Umbilical cord (tissue), 2 donors: ENCODE measurements around the gene HCFC1. TPM values are rescaled to one million over a fixed set of nuclear protein-coding genes. Genes with fewer than 3 reads are reported as not detected.

Source experiments
- DNase-seq: peaks from one replicate; pipeline ENCODE4 v3.0.0-alpha.2; 2015; ENCODE audit warnings: low spot score
- total RNA-seq: library from RNA; depleted of rRNA; stranded (reverse); fragments of >200 nt; gene quantifications from one replicate; pipeline ENCODE4 v1.2.3, GENCODE V29; 2014; ENCODE audit warnings: low replicate concordance; ENCODE audit not compliant: insufficient read depth

HCFC1 gene
- total RNA-seq, 1 donor from 2014 or later, result 7.2 TPM

DNA sequence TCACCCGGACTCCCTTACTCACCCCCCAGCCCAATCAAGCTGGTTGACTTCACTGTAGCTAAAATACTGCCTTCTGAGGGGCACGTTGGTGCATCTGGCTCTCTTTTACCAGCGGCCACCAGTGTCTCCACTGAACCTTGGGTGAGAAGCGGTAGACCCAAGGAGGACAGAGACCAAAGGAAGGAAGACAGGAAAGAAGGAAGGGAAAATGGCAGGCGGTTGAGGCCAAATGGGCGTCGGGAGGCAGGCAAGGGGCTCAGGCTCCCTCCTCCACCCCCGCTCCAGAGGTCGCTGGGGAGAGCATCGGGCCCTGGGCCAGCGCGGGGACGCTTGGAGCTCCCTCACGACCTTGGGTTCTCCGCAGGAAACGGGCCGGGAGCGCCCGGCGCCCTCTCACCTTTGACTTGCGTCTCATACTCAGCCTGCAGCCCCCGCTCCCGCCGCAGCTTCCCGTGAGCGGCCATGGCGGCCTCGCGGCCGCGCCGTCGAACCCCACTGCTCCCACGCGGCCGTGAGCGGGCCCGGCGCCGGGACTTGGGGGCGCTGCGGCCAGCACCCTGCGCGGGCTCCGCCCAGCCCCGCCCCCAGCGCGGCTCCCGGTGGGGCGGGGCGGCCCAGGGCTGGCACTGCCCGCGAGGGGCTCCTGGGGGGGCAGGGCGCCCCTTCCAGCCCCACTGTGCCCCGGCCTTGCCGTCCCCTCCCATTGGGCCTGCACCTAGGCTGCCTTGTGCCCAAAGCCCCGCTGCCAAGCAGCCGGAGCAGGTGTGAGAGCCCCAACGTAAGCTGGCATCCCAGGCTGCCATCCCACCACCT lies 45.7 kb downstream of the HCFC1 start, which contains the start of gene ARHGAP4:
ARHGAP4 (minus strand) TSS at position 526 of the 813 bp plus-strand sequence; CDS start at position 464, 62 bp downstream.
- DNase-seq, result no peak

DNA sequence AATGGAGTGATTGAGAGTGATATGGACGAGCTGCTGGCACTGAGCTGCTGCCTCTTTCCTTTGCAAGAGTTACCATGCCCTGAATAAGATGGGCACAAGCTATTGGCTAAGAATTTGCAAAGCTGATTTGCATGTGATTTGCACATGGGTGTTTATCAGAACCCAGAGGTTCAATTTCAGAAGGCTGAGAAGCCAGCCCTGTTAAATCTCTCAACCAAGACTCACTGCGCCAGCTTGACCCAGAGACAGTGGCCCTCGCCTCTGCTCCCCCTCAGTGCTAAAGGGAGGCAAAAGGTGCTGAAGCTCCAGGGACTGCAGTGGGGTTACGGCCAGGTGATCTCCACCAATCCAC lies 46.3 kb downstream of the HCFC1 start:
- no peak for DNase-seq

DNA sequence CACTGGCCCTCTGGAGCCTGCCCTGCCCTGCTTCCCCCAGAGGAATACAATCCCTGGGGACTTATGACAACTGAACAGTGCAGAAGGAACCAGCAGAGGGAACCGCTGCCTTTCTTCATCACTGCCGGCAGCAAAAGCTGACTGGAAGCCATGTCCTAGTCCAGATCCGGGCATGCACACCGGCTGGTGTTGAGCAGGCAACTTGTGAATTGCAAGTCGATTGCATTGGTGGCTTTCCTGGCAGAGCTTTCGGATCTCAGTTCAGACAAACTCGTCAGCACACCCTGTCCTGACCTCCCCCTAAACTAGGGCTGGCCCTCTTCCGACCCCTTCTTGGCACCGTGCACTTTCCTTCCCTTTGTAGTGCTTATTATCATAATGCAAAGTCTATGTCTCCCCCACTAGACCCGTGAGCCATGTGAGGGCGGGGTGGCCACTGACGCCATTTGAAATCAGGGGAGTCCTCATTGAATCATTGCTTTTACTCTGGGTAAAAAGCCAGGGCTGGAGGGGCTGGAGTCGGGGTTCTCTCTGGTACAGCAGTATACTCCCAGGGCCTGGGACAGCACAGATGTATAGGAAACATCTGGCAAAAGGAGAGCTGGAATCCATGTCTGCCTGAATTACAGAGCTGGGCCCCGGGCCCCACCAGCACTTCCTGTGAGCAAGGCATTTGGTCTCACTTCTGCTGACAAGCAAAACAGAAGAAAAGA lies 47.3 kb downstream of the HCFC1 start:
- DNase-seq, result peak; percentile 42

DNA sequence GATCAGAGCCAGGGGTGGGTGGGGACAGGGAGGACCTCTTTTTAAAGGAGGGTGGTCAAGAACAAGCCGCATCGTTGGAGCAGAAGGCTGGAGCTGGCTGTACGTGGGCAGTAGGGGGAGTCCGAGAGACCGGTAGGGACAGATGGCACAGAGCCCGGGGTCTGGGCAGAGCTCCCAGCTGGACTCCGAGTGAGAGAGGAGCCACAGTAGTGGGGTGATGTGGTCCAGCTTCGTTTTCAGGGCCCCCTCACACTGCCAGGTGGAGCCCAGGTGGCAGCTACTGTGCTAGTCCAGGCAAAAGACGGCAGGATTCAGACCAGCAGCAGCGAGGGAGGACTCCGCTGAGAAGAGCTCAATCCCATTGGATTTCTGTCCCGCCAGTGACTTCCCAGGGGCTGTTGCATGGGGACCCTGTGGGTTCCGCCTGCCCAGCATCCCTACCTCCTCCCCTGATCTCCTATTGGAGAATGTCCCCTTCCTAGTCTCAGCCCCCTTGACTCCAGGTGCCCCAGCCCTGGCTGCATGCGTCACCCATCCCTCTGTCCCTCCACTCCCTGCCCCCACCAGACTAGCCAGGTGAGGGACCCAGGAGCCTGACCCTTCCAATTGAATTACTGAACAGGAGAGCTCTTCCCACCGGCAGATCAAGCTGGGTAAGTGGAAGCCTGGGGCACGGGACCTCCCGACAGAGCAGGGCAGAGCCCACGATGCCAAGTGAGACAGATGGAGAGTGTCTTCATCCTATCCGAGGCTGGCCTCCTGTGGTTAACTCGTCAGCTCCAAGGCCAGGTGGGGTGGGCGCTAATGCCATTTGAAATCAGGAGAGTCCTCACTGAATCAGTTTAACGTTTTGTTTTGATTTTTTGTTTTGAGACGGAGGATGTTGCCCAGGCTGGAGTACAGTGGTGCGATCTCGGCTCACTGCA lies 48.4 kb downstream of the HCFC1 start:
- no peak for DNase-seq

DNA sequence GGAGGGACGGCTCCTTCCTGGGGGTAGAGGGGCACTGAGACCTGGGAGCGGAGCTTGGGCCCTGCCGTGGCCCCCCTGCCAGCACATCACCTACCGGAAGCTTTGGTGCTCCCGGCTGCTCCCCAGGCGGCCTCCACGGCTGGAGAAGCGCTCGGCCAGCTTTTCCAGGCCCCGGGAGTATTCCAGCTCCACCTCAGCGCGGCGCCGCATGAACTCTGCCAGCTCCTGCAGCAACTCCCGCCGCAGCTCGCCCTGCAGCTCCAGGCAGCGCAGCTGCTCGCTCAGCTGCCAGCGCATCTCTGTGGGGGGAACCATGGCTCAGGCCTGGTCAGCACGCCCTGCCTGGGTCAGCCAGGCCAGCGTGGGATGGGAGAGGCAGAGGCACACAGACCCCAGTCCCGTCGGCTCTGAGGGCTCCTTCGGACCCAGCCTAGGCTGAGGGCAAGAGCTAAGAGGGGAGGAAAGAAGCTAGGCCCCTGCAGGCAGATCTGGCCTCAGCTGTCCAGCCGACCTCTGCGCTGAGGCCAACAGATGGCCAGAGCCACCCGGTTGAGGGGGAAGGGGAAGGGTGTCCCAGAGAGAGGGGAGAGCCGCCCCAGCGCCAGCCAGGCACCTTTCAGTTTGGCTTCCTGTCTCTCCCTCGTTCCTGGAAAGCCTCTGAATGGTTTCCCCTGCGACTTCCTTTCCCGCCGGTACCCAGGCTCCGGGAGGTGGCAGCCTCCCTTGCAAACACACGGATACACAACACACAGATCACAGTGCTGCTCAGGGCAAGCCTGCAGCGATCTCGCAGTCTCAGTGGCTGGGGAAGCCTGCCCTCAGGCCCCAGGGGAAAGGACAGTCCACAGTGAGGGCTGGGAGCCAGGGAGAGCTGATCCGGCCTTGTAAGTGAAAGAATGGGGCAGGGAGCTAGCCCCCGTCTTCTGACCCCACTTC lies 49.8 kb downstream of the HCFC1 start:
- no peak for DNase-seq

DNA sequence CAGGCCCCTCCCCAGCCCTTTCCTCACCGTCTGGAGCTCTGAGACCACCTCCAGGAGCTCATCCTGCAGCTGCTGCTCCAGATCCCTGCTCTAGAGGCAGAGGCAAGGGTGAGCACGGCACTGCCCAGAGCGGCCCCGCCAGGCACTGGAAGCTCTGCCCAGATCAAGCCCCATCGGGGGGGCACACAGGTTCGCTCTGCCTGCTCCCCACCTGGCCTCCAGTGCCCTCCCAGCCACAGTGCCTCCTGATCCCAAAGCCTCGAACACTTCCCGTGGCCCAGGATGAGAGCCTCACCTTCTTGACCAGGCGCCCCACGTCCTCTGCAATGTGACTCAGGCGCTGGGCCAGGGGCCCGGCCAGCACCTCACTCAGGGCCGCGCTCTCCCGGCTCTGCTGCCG lies 50.5 kb downstream of the HCFC1 start:
- no peak for DNase-seq

DNA sequence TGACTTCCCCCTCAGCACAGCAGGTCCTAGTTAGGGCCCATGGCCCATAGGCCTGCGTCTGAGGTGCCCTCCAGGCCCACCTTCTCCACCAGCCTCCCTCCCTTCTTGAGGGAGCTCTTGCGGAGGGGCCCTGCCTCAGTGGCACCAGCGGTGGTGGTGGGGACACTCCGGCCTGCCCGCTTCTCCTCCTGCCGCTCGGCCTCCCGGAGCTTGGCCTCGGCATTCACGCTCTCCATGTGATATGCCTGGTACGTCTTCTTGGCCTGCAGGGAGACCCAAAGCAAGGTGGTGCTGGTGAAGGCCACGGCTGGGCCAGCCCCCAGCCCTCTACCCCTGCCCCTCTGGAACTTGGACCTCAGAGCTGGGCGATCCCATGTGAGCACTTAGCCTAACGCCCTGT lies 51.1 kb downstream of the HCFC1 start:
- no peak for DNase-seq

DNA sequence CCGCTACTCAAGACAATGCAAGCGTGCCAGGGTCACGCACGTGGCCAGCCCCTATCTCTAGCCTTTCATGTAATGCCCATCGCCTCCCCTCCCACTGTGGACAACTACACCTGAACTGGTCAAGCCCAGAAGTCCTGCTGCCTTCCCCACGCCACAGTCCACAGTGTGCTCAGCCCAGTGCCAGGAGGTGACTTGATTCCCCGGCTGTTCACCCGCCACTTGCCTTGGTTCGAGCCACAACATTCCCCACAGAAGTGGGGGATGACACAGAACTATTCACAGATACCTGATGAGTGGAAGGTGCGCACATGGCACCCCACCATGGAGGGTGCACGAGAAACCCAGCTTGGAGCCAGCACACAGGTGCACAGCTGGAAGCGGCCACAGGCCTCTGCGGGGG lies 52.3 kb downstream of the HCFC1 start:
- no peak for DNase-seq

DNA sequence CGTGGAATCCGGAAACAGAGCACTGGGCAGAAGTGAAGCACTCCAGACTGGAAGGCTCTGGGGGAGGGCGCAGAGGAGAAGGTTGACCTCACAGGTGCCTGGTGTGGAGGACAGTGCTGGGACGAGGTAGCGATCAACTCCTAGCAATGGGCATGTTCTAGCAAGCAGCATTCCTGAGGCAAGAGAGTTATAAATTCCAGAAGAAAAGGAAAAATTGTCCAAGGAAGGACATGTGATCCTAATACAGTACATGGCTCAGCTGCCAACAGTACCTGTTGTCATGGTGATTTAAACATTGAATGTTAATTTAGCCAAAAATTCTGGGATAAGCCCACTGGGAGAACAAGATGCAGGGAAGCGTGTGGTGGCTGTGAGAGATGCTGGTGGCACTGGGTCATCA lies 53.7 kb downstream of the HCFC1 start:
- DNase-seq, result no peak

DNA sequence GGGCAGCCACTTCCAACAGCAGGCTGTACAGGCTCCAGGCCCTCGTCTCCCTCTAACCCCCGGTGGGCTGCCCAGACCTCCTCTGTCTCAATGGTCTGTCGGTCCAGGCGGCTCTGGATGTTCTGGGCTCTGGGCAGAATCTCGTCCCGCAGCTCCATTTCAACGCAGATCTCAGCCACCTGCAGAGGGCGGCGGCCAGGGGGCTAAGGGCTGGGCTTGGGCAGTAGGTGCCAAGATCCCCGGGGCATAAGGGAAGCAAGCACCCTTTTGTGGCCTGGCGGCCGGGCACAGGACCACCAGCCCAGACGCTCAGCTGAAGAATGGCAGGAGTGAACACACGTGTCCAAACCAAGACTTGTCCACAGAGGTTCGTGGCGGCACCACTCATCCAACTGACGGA lies 57.9 kb downstream of the HCFC1 start:
- no peak for DNase-seq

DNA sequence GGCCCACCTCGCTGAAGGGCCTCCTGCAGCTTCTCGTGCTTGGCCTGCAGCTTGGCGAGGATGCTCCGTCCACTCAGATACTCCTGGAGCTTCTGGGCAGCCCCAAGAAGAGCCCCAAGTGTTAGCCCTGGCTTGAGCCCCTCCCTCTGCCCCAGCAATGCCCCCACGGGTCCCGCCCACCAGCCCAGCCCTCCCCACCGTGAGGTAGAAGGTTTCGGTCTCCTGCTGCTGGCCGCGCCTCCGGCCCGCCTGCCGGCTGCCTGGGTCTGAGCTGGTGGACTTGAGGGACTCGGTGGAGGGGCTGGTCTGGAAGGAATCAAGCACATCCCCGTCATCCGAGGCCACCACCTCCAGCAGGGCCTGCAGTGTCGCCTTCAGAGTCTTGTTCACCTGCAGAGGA lies 58.4 kb downstream of the HCFC1 start:
- no peak for DNase-seq

DNA sequence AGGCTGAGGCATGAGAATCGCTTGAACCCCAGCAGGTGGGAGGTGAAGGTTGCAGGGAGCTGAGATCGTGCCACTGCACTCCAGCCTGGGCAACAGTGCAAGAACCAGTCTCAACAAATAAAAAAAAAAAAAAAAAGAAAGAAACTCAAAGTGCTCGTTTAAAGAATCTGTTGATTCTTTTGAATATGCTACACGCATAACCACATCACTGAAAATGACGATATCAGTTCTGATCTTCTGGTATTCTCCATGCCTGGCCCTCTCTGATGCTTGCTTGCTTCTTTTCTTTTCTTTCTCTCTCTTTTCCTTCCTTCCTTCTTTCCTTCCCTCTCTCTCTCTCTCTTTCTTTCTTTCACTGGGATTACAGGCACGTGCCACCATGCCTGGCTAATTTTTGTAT lies 59.8 kb downstream of the HCFC1 start:
- DNase-seq, result no peak

DNA sequence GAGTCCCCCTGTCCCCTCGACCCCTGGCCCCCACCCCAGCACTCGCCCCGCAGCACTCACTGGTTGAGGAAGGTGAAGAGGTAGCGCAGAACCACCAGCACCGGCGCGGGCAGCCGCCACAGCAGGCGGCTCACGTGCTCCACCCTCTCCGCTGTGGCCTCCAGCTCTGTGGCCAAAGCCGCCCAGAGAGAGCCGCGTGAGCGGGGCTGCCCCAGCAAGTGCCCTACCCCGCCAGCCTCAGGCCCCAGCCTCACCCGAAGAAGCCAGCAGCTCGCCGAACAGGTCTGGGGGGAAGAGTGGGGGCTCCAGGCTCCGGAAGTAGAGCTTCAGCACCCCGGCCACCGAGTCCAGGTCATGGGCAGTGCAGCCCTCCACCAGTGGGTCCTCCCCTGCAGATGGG lies 61.2 kb downstream of the HCFC1 start:
- DNase-seq, result no peak

DNA sequence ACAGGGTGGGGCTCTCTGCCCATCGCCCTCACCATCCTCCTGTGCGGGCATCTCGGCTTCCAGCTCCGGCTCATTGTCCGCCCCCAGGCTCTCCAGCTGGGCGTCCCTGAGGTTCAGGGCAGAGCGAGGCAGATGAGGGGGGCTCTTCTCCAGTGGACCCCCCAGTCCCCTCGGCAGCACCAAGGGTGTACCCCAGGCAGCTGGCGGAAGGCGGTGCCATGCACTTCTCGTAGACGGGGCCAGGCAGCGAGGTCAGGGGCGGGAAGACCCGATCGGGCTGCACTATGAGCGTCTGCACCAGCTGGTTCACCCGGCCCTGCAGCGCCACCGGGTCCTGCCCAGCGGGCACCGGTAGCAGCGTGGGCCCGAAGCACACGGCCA lies 61.6 kb downstream of the HCFC1 start:
- no peak for DNase-seq

DNA sequence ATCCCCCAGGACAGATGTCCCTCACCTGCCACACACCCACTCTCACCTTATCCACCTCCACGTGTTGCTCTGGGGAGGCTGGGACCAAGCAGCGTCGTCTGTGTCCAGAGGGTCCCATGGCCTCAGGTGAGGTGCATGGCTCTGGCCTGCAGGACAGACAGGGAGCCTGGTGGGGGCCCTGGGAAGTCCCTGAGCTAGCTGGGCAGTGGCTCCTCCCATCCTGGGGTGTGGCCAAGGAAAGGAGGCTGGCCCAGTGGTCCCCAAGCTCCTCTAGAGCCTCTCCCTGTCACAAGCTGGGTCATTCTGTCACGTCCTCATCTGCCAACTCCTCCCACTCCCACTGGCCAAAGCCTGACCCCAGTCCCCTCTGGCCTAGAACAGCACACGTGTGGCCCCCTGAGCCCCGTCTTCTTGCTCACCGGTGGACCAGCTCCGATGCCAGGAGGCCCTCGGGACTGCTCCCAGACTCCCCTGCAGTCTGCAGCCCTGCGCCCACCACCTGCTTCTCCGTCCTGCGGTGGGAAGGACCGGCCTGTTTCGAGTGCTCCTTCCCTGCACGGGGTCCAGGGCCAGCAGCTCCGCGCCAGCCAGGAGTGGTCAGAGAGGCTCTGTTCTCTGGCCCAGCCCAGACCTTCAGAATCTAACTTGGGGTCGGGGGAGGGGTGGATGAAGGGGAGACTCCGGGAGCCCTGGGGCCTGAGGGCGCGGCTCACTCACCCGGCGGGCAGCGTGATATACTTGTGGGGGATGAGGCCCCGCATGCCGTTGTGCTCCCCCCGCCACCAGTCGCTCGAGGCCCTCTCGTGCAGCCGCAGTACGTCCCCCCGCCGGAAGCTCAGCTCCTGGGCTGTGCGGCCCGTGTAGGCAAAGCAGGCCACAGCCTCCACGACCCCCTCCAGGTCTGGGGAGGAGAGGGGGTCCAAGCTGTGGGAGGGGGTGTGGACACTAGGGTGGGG lies 62.3 kb downstream of the HCFC1 start:
- no peak for DNase-seq

DNA sequence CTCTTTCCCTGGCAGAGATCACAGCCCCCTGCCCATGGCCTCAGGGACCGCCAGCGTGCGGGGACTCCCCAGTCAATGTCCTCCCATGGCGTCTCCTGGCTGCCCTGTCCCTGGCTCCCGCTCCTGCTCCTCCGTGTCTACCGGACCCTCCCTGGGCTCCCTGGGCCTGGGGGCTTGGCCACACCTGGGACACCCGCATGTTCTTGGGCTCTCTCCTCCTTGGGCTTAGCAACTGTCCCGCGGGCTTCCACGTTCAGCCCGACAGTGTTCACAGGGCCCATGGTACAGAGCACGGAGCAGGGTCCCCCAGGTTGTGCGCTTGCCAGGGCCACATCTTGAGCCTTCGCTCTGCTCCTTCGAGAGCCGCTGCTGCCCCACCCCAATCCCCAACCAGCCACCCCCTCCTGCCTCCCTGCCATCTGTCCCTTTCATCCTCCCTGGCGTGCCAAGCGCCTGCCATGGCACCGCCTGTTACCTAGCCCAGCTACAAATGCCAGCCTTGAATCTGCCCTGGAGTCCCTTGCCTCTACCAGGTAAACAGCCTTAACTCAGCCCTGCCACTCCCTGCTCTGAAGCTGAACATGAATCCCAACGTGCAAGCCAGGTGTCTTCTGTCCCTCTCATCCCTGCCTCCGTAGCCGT lies 63.3 kb downstream of the HCFC1 start:
- no peak for DNase-seq

DNA sequence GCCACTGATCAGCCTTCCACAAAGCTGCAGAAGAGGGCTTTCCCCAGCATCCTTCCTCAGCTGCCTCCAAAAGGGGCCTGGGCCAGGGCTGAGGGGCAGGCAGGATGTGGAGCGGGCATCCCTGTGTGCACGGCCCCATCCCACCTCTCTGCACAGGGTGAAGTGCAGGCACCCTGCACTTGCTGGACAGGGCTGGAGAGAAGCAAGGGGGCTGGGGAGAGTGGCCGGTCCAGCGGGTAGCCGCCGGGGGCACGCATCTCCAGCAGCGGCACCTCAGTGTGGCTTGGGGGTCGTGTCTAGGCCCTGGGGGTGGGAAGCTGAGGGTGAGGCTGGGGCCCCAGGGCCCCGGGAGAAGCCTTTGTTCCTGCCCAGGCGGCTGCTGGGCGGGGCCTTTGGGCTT lies 64.2 kb downstream of the HCFC1 start:
- no peak for DNase-seq

DNA sequence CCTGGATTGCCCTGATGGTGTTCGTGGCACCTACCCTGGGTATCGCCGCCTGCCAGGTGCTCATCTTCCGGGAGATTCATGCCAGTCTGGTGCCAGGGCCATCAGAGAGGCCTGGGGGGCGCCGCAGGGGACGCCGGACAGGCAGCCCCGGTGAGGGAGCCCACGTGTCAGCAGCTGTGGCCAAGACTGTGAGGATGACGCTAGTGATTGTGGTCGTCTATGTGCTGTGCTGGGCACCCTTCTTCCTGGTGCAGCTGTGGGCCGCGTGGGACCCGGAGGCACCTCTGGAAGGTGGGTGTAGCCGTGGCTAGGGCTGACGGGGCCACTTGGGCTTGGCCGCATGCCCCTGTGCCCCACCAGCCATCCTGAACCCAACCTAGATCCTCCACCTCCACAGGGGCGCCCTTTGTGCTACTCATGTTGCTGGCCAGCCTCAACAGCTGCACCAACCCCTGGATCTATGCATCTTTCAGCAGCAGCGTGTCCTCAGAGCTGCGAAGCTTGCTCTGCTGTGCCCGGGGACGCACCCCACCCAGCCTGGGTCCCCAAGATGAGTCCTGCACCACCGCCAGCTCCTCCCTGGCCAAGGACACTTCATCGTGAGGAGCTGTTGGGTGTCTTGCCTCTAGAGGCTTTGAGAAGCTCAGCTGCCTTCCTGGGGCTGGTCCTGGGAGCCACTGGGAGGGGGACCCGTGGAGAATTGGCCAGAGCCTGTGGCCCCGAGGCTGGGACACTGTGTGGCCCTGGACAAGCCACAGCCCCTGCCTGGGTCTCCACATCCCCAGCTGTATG lies 65.3 kb downstream of the HCFC1 start:
- DNase-seq, result no peak
